H1 (cell line): ENCODE data around the gene TSPAN3.

ENCODE experiments used
- BRCA1 ChIP-seq: IDR thresholded peaks from 2 replicates; pipeline ENCODE4 v1.6.1; 2012; ENCODE audit warnings: low read depth, low read length, improper control_type of control experiment
- CREB1 ChIP-seq: IDR thresholded peaks from 2 replicates; pipeline ENCODE4 v1.6.1; 2012; ENCODE audit warnings: inconsistent platforms
- CTCF ChIP-seq, 3 experiments: IDR thresholded peaks; 1 replicate in 2 of 3; 2 replicates in 1 of 3; pipeline versions ENCODE4 v1.5.1 to v1.6.1; 2011; ENCODE audit warnings: low read length in 3 of 3, mild to moderate bottlenecking in 3 of 3, inconsistent platforms in 2 of 3, low read depth in 1 of 3, moderate library complexity in 1 of 3; ENCODE audit not compliant: insufficient read depth in 1 of 3; ENCODE audit errors: control extremely low read depth in 1 of 3
- EZH2 ChIP-seq: fragments of 200-600 bp; sonication (generic); IDR thresholded peaks from 2 replicates; pipeline ENCODE4 v1.7.1; 2012; ENCODE audit warnings: low read depth, mild to moderate bottlenecking, moderate library complexity, low read length, inconsistent platforms; ENCODE audit not compliant: severe bottlenecking
- HDAC2 ChIP-seq, 2 experiments: fragments of 300-600 bp in 1 of 2; sonication (generic) in 1 of 2; IDR thresholded peaks; 2 replicates each; pipeline ENCODE4 v1.6.1; 2011 to 2012; ENCODE audit warnings: low read depth in 2 of 2, low read length in 2 of 2, mild to moderate bottlenecking in 2 of 2, moderate library complexity in 2 of 2, borderline replicate concordance in 1 of 2, inconsistent platforms in 1 of 2
- JUN ChIP-seq: IDR thresholded peaks from 2 replicates; pipeline ENCODE4 v1.6.1; 2011; ENCODE audit warnings: low read depth, mild to moderate bottlenecking, improper control_type of control experiment, low read length
- MAX ChIP-seq: IDR thresholded peaks from 2 replicates; pipeline ENCODE4 v1.6.1; 2012; ENCODE audit warnings: inconsistent platforms
- POLR2A ChIP-seq, 2 experiments: IDR thresholded peaks; 1 replicate in 1 of 2; 2 replicates in 1 of 2; pipeline ENCODE4 v1.6.1; 2011; ENCODE audit warnings: low read depth in 2 of 2, low read length in 2 of 2, mild to moderate bottlenecking in 2 of 2; ENCODE audit errors: control extremely low read depth in 1 of 2
- RAD21 ChIP-seq, 2 experiments: IDR thresholded peaks in 1 of 2; conservative IDR thresholded peaks in 1 of 2; 2 replicates each; pipeline ENCODE4 v1.6.1; 2011; ENCODE audit warnings: low read depth in 2 of 2, low read length in 2 of 2, improper control_type of control experiment in 1 of 2, inconsistent platforms in 1 of 2, mild to moderate bottlenecking in 1 of 2, moderate library complexity in 1 of 2
- RNF2 ChIP-seq: fragments of 200-900, 300-1000 bp; sonication (generic); IDR thresholded peaks from 2 replicates; pipeline ENCODE4 v1.7.1; 2016; ENCODE audit warnings: borderline replicate concordance, low read depth, mild to moderate bottlenecking, antibody characterized with exemption, low read length; ENCODE audit not compliant: poor library complexity, severe bottlenecking; ENCODE audit errors: missing control alignments
- SAP30 ChIP-seq: fragments of 300-600 bp; sonication (generic); IDR thresholded peaks from 2 replicates; pipeline ENCODE4 v1.7.1; 2012; ENCODE audit warnings: low read length, moderate library complexity, mild to moderate bottlenecking, inconsistent platforms; ENCODE audit not compliant: insufficient read depth, insufficient replicate concordance
- SIN3A ChIP-seq, 2 experiments: IDR thresholded peaks in 1 of 2; conservative IDR thresholded peaks in 1 of 2; 2 replicates each; pipeline ENCODE4 v1.6.1; 2011 to 2012; ENCODE audit warnings: low read length in 2 of 2, improper control_type of control experiment in 1 of 2, low read depth in 1 of 2, mild to moderate bottlenecking in 1 of 2
- SP2 ChIP-seq: IDR thresholded peaks from 2 replicates; pipeline ENCODE4 v1.6.1; 2012; ENCODE audit warnings: mild to moderate bottlenecking, low read length, inconsistent platforms

- TF ChIP-seq SIN3A (conservative IDR thresholded peaks at IDR 0.05 in 1 of 2, IDR thresholded peaks at IDR 0.05 in 1 of 2; ENCODE audit: low read depth in 1 of 2, low read length in 2 of 2) (no peak), MAX (no peak), SP2 (no peak), POLR2A (IDR thresholded peaks at IDR 0.05; ENCODE audit: control extremely low read depth in 1 of 2, low read depth in 2 of 2, low read length in 2 of 2) (no peak), RAD21 (IDR thresholded peaks at IDR 0.05 in 1 of 2, conservative IDR thresholded peaks at IDR 0.05 in 1 of 2; ENCODE audit: low read depth in 2 of 2, low read length in 2 of 2) (no peak), RNF2 (no peak), CTCF (IDR thresholded peaks at IDR 0.05; ENCODE audit: control extremely low read depth in 1 of 3, insufficient read depth in 1 of 3, low read depth in 1 of 3, low read length in 3 of 3) (no peak), CREB1 (no peak), EZH2 (no peak), SAP30 (no peak), JUN (no peak), BRCA1 (no peak), HDAC2 (IDR thresholded peaks at IDR 0.05; ENCODE audit: borderline replicate concordance in 1 of 2, low read depth in 2 of 2, low read length in 2 of 2) (no peak)
Observed at GRCh38 chr15:77032647-77033416, 38.1 kb downstream of the TSPAN3 start.
